22Rv1 (cell line): Measurements from ENCODE around the gene FHL2.

Source experiments
- H3K27ac ChIP-seq: fragments of 450-650 bp; 2 replicates; pipeline ENCODE4 v1.5.1; 2017
- ZFX ChIP-seq: fragments of 450-650 bp; IDR thresholded peaks from 2 replicates; pipeline ENCODE4 v1.6.1; 2017; ENCODE audit warnings: antibody characterized with exemption, borderline replicate concordance
- TF ChIP-seq, protein P1 (sequence below): fragments of 450-650 bp; IDR thresholded peaks from 2 replicates; pipeline ENCODE4 v1.5.1; 2017; ENCODE audit warnings: mild to moderate bottlenecking

The FHL2 gene

DNA sequence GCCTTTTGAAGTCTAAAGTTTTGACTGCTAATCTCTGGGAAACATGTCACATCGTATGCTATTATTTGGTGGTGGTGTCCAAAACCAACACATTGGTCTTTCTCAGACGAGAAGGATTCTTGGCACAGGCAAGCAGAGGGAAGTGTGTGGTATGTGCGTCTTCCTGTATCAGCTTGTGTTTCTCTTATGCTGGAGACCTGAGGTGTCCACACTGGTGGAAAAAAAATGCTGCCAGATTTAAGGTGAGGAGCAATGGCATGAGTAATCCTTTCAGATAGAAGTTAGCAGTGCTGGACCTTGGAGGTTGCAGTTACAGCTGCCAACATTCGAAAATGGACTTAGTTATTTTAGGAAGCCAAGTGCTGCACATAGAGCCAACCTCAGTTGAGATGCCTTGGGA, 11.7 kb upstream of the FHL2 start:
- TF ChIP-seq, protein P1, sequence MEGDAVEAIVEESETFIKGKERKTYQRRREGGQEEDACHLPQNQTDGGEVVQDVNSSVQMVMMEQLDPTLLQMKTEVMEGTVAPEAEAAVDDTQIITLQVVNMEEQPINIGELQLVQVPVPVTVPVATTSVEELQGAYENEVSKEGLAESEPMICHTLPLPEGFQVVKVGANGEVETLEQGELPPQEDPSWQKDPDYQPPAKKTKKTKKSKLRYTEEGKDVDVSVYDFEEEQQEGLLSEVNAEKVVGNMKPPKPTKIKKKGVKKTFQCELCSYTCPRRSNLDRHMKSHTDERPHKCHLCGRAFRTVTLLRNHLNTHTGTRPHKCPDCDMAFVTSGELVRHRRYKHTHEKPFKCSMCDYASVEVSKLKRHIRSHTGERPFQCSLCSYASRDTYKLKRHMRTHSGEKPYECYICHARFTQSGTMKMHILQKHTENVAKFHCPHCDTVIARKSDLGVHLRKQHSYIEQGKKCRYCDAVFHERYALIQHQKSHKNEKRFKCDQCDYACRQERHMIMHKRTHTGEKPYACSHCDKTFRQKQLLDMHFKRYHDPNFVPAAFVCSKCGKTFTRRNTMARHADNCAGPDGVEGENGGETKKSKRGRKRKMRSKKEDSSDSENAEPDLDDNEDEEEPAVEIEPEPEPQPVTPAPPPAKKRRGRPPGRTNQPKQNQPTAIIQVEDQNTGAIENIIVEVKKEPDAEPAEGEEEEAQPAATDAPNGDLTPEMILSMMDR = no peak
- no peak for TF ChIP-seq ZFX

DNA sequence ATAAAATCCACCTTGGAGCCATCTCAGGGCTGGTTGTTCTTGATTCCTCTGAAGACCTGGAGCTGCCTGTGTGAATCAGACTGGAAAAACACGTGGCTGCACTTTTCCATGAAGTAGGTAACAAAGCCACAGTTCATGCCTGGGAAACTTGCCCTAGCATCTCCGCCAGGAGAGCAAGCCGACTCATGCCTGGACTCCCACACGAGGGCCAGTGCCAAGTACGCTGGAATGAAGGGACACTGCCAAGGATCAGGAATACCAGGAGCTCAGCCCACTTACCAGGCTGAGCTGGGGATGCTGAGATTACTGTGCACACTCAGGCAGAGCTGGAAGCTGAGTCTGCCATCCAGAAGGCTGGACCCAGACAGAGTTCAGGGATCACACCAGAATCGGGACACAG, 10.9 kb upstream of the FHL2 start:
- H3K27ac ChIP-seq = no peak overlapping the region
- TF ChIP-seq ZFX = no peak
- TF ChIP-seq, protein P1 = no peak

More for the DNA sequence above, 11.7 kb upstream of the FHL2 start:
- no peak overlapping the region for H3K27ac ChIP-seq

DNA sequence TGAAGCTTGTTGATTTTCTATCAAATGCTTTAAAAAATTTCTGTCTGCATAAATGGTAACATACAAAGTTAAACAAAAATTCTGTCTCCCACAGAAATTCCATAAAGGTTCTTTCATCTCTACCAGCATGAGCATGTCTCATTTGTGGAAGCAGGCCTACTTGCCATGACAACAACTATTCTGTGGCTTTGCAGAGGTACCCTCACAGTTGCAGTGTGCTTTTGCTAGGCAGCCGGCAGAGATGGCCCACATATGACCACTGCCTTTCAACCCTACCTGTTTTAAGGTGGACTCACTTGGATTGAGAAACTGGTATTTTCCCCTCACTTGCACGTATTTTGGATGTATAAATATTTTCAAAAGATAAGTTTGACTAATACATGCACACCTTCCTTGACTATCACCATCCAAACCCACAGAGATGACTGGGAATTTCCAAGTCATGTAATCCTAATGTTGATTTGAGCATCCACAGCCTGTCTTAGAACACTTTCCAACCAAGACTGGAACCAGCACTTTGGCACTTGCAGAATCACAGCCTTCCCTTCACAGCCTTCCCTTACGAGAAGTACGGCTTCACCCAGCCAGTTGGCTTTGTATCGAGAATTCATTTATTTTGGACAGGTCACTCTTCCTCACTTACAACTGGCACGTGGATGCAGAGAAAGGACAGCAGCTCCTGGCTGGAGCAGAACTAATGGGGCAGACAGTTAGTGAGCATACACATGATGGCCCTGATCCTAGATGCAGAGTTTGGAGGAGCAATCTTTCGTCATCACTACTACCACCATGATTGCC, 9.3 kb upstream of the FHL2 start:
- no peak overlapping the region for H3K27ac ChIP-seq
- TF ChIP-seq, protein P1 = no peak
- TF ChIP-seq ZFX = no peak

DNA sequence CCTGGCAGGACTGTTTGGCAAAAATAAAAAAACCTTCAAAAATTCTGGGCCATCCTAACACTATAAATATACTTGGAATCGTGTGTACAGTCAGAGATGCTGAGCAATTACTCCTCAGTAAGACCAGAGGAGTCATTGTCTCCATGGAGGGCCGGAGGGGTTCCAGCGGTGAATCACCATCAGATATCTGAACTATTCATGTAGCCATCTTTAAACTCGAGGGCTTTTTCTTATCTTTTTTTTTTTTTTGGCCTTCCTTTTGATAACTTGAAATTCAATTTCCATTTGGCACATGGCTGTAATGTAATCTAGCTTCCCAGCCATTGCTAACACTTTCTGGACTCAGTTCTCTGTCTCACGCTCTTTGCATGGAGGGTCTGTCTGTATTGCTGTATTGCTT, 7.4 kb upstream of the FHL2 start:
- TF ChIP-seq, protein P1 = no peak
- no peak for TF ChIP-seq ZFX

DNA sequence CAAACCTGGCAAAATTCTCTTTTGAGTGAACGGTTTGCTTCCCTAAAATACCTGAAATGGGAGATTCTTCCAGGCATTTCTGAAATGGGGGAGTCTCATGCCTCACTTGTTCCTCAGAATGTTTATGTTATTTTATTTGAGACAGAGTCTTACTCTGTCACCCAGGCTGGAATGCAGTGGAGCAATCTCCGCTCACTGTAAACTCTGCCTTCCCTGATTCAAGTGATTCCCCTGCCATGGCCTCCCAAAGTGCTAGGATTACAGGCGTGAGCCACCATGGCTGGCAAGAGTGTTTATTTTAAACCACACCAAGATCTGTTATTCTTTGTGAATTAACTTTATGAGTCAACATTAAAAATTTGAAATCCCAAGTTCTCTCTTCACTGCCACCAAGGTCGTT, 6.4 kb upstream of the FHL2 start:
- no peak overlapping the region for H3K27ac ChIP-seq
- no peak for TF ChIP-seq ZFX
- TF ChIP-seq, protein P1 = no peak

More for the DNA sequence above, 7.4 kb upstream of the FHL2 start:
- H3K27ac ChIP-seq = no peak overlapping the region

DNA sequence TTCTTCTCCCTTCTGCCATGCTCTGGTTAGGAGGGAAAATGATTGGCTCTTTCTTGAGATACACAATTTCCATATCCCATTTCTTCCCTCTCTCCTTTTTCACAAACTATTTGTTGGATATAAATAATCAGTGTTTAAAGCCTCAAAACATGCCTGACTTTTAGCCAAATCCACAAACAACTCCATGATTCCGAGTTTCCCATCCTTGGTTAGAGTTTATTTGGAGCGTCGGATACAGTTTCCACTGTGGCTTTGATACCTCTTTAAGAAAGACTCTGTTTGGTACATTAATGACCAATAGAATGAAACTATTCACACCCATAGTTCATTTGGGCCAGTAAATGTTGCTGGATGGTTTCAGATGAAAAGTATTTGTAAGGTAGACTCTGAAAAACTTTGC, 5.9 kb upstream of the FHL2 start:
- TF ChIP-seq, protein P1 = no peak
- no peak for TF ChIP-seq ZFX
- no peak overlapping the region for H3K27ac ChIP-seq

DNA sequence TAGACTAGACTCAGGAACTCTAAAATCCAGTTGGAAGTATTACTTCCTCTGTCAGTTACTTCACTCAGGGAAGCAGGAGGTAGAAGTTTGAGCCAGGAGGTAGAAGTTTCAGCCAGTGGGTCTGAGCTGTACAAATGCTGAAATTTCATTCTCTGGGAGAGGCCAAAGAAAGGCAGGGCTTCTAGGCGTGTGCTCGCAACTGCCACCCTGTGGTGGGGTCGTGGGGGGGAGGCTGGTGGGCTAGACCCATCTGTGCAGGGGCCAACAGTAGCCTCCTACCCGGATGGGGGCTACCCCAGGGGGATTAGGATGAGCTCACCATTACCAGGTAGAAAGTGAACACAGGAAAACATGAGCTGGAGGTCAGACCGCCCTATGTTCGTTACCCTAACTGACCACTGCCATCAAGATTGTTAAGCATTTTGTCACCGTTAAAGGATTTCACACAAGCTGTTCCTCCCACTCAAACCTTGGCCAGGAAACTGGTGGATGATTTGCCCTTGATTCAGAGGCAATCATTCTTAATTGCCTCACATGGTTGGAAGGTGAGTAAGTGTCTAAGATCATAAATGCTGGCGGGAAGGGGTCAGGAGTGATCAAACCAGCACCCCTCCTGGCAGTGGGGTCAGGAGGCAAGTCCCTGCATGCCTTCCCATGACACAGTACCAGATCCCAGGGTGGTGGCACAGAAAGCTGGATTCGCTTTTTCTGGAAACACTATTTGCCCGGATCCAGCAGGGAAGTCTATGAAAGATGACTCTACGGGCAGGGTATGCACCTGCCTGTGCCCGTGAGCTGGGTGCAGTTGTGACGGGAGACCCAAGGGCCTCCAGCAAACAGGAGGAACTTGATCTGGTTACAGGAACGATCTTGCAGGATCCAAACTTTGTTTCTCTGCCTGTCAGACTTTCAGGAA, 5.2 kb upstream of the FHL2 start:
- no peak overlapping the region for H3K27ac ChIP-seq
- TF ChIP-seq ZFX = no peak
- TF ChIP-seq, protein P1 = no peak
